CD4-positive, alpha-beta T cell (primary cell): ENCODE results near the gene MALAT1. TPM values are rescaled to one million over a fixed set of nuclear protein-coding genes. Genes with fewer than 3 reads are reported as not detected.
"Not testable (repeated sequence)": the region's sequence is repeated elsewhere in the genome, so short reads cannot be mapped to it uniquely, and the experiment has no call there.

Experiments
- ATAC-seq: fragments of 200-7000 bp; cut with Tn5 transposase; one replicate; pipeline ENCODE4 v1.10.0; 2022; ENCODE audit warnings: mild to moderate bottlenecking; ENCODE audit not compliant: poor library complexity
- CTCF ChIA-PET: fragments of 350-600 bp; sonication (Branson Sonifier 250); formaldehyde crosslinking; loops from one replicate; lab custom pipeline; 2021; ENCODE audit warnings: antibody characterized with exemption, inconsistent platforms; lab: Charles Lee
- POLR2A ChIA-PET: fragments of 350-600 bp; sonication (Branson Sonifier 250); formaldehyde crosslinking; loops from one replicate; lab custom pipeline; 2021; ENCODE audit warnings: antibody characterized with exemption, inconsistent platforms; lab: Charles Lee
- DNase-seq, 14 experiments: peaks; one replicate each; pipeline ENCODE4 v3.0.0-alpha.2; 2013 to 2020; ENCODE audit warnings: mixed read lengths in 2 of 14
- H3K27ac ChIP-seq, 2 donors: one replicate each; pipeline versions ENCODE4 v1.5.1 to v1.7.0; 2013; ENCODE audit warnings: low read length in 2 of 2, low read depth in 1 of 2, mild to moderate bottlenecking in 1 of 2
- H3K27me3 ChIP-seq, 2 experiments: 1 replicate in 1 of 2; 2 replicates in 1 of 2; pipeline versions ENCODE4 v1.6.1 to v1.7.0; 2013; ENCODE audit warnings: low read length in 2 of 2, control low read depth in 1 of 2, mild to moderate bottlenecking in 1 of 2, moderate library complexity in 1 of 2; ENCODE audit not compliant: insufficient read depth in 2 of 2, control insufficient read depth in 1 of 2
- H3K36me3 ChIP-seq: one replicate; pipeline ENCODE4 v1.6.1; 2013; ENCODE audit warnings: low read length, control low read depth; ENCODE audit not compliant: insufficient read depth
- H3K4me1 ChIP-seq: one replicate; pipeline ENCODE4 v1.6.1; 2013; ENCODE audit warnings: low read length, control low read depth; ENCODE audit not compliant: insufficient read depth
- H3K4me3 ChIP-seq: one replicate; pipeline ENCODE4 v1.5.1; 2013; ENCODE audit warnings: mild to moderate bottlenecking, low read length, moderate library complexity
- H3K9me3 ChIP-seq, 2 experiments: 1 replicate in 1 of 2; 2 replicates in 1 of 2; pipeline versions ENCODE4 v1.6.1 to v1.7.0; 2013; ENCODE audit warnings: low read length in 2 of 2, mild to moderate bottlenecking in 2 of 2, control low read depth in 1 of 2, moderate library complexity in 1 of 2; ENCODE audit not compliant: control insufficient read depth in 1 of 2, insufficient read depth in 1 of 2
- H3K27ac Mint-ChIP-seq: one replicate; pipeline ENCODE4 v1.8.0; 2020; ENCODE audit warnings: mixed read lengths
- H3K27me3 Mint-ChIP-seq: one replicate; pipeline ENCODE4 v1.8.0; 2021; ENCODE audit warnings: mixed read lengths
- H3K36me3 Mint-ChIP-seq: one replicate; pipeline ENCODE4 v1.8.0; 2021; ENCODE audit warnings: low read depth, mixed read lengths
- H3K4me1 Mint-ChIP-seq: one replicate; pipeline ENCODE4 v1.8.0; 2021; ENCODE audit warnings: low read depth, mixed read lengths
- H3K4me3 Mint-ChIP-seq: one replicate; pipeline ENCODE4 v1.8.0; 2020; ENCODE audit warnings: mild to moderate bottlenecking, mixed read lengths
- H3K9me3 Mint-ChIP-seq: one replicate; pipeline ENCODE4 v1.8.0; 2020; ENCODE audit warnings: mixed read lengths
- intact Hi-C, 2 experiments: fragments of 100-400 bp; cut with DNase I in 1 of 2; cut with micrococcal nuclease in 1 of 2; formaldehyde crosslinking; loops; one replicate each; pipeline versions ENCODE4 v1.15.1 to v1.9.0; 2023 to 2025; cut with DNase I, micrococcal nuclease
- total RNA-seq, 174 experiments: library from RNA in 2 of 174; stranded (reverse) in 2 of 174; gene quantifications; one replicate each; pipeline ENCODE4 v1.2.3 and lab custom pipeline; 2021 to 2026
- TF ChIP-seq, protein P1 (sequence below): fragments of 200-600 bp; IDR thresholded peaks from one replicate; pipeline ENCODE4 v1.8.0; 2022; ENCODE audit warnings: antibody characterized with exemption, mild to moderate bottlenecking

Gene MALAT1
- total RNA-seq, 2 experiments from 2014 or later: 31,509 to 32,316 TPM

- intact Hi-C loops: loop anchor here (1.0 to 5.0 kb wide), 4 partner anchors 8 to 33 kb away; no protein-coding TSS in a partner anchor
- Histone ChIP-seq H3K4me3 (peak overlapping the region; percentile 73), H3K27me3 (no peaks in the 10 kb centered on the region), H3K4me1 (peaks cover 51% of the 10 kb centered on the region), H3K27ac (peak overlapping the region; percentile 32 to 46), H3K36me3 (peaks cover 63% of the 10 kb centered on the region), H3K9me3 (peaks cover 0 to 19% of the 10 kb centered on the region in 2 experiments)
- ChIA-PET POLR2A (interaction anchor here (0.6 to 15.9 kb wide), 26 partner anchors 6 to 581 kb away, joined by 3 to 3042 read pairs (median 4); partner anchors contain the start of genes FAM89B, FRMD8, MALAT1 and NEAT1), CTCF (interaction anchor here (0.8 to 7.5 kb wide), 7 partner anchors 9 to 124 kb away, joined by 3 to 82 read pairs (median 5); no protein-coding TSS in a partner anchor)
- Mint-ChIP-seq H3K36me3 (peaks cover 2% of the 10 kb centered on the region), H3K27me3 (no peaks in the 10 kb centered on the region), H3K4me3 (no peak overlapping the region), H3K27ac (no peak overlapping the region), H3K4me1 (peaks cover 54% of the 10 kb centered on the region), H3K9me3 (no peaks in the 10 kb centered on the region)
- peak in 3 of 14 experiments; percentile 37 to 43 (median 41) for DNase-seq
- no peak for ATAC-seq
- TF ChIP-seq, protein P1, sequence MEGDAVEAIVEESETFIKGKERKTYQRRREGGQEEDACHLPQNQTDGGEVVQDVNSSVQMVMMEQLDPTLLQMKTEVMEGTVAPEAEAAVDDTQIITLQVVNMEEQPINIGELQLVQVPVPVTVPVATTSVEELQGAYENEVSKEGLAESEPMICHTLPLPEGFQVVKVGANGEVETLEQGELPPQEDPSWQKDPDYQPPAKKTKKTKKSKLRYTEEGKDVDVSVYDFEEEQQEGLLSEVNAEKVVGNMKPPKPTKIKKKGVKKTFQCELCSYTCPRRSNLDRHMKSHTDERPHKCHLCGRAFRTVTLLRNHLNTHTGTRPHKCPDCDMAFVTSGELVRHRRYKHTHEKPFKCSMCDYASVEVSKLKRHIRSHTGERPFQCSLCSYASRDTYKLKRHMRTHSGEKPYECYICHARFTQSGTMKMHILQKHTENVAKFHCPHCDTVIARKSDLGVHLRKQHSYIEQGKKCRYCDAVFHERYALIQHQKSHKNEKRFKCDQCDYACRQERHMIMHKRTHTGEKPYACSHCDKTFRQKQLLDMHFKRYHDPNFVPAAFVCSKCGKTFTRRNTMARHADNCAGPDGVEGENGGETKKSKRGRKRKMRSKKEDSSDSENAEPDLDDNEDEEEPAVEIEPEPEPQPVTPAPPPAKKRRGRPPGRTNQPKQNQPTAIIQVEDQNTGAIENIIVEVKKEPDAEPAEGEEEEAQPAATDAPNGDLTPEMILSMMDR: no peak
Measured at GRCh38 chr11:65505466-65506289, 6.8 kb downstream of the MALAT1 start.

DNA sequence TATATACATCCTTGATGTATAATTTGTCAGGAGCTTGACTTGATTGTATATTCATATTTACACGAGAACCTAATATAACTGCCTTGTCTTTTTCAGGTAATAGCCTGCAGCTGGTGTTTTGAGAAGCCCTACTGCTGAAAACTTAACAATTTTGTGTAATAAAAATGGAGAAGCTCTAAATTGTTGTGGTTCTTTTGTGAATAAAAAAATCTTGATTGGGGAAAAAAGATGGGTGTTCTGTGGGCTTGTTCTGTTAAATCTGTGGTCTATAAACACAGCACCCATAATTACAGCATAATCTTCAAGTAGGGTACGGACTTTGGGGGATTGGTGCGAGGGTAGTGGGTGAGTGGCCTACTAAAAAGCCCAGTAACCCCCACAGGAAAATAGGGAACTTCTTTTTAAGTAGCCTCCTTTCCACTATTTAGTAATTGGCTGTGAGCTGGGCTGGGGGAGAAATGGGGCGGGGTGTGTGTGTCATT is 7.5 kb downstream of the MALAT1 start:
- ChIA-PET CTCF (interaction anchor here (0.9 to 7.5 kb wide), 7 partner anchors 10 to 124 kb away, joined by 3 to 82 read pairs (median 6); no protein-coding TSS in a partner anchor), POLR2A (interaction anchor here (0.7 to 15.9 kb wide), 23 partner anchors 7 to 384 kb away, joined by 3 to 3042 read pairs (median 4); partner anchors contain the start of genes CCDC85B, FAM89B, FRMD8 and MALAT1)
- no peak for ATAC-seq
- peaks cover 0 to 19% of the 10 kb centered on the region in 2 experiments for H3K9me3 ChIP-seq
- H3K27me3 ChIP-seq: no peaks in the 10 kb centered on the region
- intact Hi-C loops: loop anchor here (1.0 to 5.0 kb wide), 4 partner anchors 9 to 34 kb away; no protein-coding TSS in a partner anchor
- H3K4me3 ChIP-seq: peak overlapping the region; percentile 73
- peaks cover 57% of the 10 kb centered on the region for H3K36me3 ChIP-seq
- Mint-ChIP-seq H3K36me3 (peaks cover 4% of the 10 kb centered on the region), H3K4me1 (peaks cover 57% of the 10 kb centered on the region), H3K27me3 (no peaks in the 10 kb centered on the region), H3K27ac (no peak overlapping the region), H3K9me3 (no peaks in the 10 kb centered on the region), H3K4me3 (no peak overlapping the region)
- peak overlapping the region; percentile 46 for H3K27ac ChIP-seq
- TF ChIP-seq, protein P1: no peak
- peaks cover 56% of the 10 kb centered on the region for H3K4me1 ChIP-seq
- DNase-seq: peak in 1 of 14 experiments; percentile 64

DNA sequence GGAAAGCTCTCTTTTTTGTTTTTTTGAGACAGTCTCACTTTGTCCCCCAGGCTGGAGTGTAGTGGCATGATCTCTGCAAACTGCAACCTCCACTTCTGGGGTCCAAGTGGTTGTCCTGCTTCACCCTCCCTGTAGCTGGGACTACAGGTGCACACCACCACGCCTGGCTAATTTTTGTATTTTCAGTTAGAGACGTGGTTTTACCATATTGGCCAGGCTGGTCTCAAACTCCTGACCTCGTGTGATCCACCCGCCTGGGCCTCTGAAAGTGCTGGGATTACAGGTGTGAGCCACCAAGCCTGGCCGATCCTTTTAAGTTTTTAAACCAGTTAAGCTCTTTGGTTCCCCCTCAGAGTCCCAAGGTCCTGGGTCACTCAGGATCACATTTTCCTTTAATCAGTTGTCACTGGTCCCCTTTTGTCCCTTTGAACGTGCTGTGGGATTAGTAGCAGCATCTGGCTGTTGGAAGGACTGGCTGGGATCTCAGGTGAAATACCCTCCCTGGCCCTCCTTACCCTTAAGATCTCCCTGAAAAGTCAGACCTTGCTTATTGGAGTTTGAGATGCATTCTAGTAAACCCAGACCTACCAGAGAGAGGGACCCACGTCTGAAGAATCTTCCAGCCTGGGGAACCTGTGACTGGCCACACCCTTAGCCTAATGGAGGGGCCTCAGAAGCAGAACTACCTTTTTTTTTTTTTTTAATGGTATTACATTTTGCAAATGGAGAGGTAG is 8.1 kb downstream of the MALAT1 start:
- Histone ChIP-seq H3K9me3 (peaks cover 0 to 19% of the 10 kb centered on the region in 2 experiments), H3K36me3 (peaks cover 51% of the 10 kb centered on the region), H3K4me1 (peaks cover 56% of the 10 kb centered on the region), H3K27ac (peak overlapping the region; percentile 46), H3K4me3 (peak overlapping the region; percentile 73), H3K27me3 (no peaks in the 10 kb centered on the region)
- no peak overlapping the region for H3K27ac Mint-ChIP-seq
- CTCF ChIA-PET: interaction anchor here (1.5 to 7.5 kb wide), 7 partner anchors 9 to 192 kb away, joined by 4 to 82 read pairs (median 11); partner anchors contain the start of genes CDC42EP2, MALAT1 and SLC25A45
- H3K4me1 Mint-ChIP-seq: peaks cover 57% of the 10 kb centered on the region
- TF ChIP-seq, protein P1: no peak
- H3K9me3 Mint-ChIP-seq: no peaks in the 10 kb centered on the region
- peaks cover 4% of the 10 kb centered on the region for H3K36me3 Mint-ChIP-seq
- DNase-seq (peak in 10 of 14 experiments; percentile 34 to 70 (median 47)), ATAC-seq (peak; percentile 31)
- POLR2A ChIA-PET: interaction anchor here (0.6 to 15.9 kb wide), 23 partner anchors 7 to 383 kb away, joined by 3 to 3042 read pairs (median 4); partner anchors contain the start of genes CCDC85B, DPF2, EHBP1L1 and FAM89B
- intact Hi-C loops: loop anchor here (1.0 to 5.0 kb wide), 4 partner anchors 10 to 35 kb away; no protein-coding TSS in a partner anchor
- no peaks in the 10 kb centered on the region for H3K27me3 Mint-ChIP-seq
- no peak overlapping the region for H3K4me3 Mint-ChIP-seq

- H3K4me3 ChIP-seq, H3K27ac ChIP-seq, ATAC-seq, H3K9me3 Mint-ChIP-seq, DNase-seq, H3K9me3 ChIP-seq, H3K27me3 Mint-ChIP-seq, H3K36me3 ChIP-seq, H3K36me3 Mint-ChIP-seq, H3K27ac Mint-ChIP-seq, H3K27me3 ChIP-seq, H3K4me3 Mint-ChIP-seq: not testable (repeated sequence)
- ChIA-PET CTCF (interaction anchor here (0.7 kb wide), 1 partner anchor 80 kb away, joined by 4 read pairs; no protein-coding TSS in a partner anchor), POLR2A (interaction anchor here (0.6 to 1.1 kb wide), 3 partner anchors 12 to 100 kb away, joined by 3 read pairs; no protein-coding TSS in a partner anchor)
- peaks cover 29% of the 10 kb centered on the region for H3K4me1 ChIP-seq
- intact Hi-C loops: loop anchor here in 1 of 2 experiments (10.0 kb wide), 1 partner anchor 288 kb away; no protein-coding TSS in a partner anchor
- H3K4me1 Mint-ChIP-seq: peaks cover 23% of the 10 kb centered on the region
Measured at GRCh38 chr11:65512311-65512710, 13.5 kb downstream of the MALAT1 start.
